T-helper 1 cell (primary cell): ENCODE measurements around the gene SDF2L1.
"Not testable (repeated sequence)": the region's sequence is repeated elsewhere in the genome, so short reads cannot be mapped to it uniquely, and the experiment has no call there.

Experiments
- DNase-seq, 5 donors: peaks; one replicate each; pipeline ENCODE4 v3.0.0-alpha.2; 2012 to 2020

The SDF2L1 gene

GRCh38 chr22:21637450-21637849 is 4.7 kb upstream of the SDF2L1 start:
- not testable (repeated sequence) for DNase-seq

- DNase-seq = no peak
These were observed 2.7 kb upstream of the SDF2L1 start for GRCh38 chr22:21639359-21639758.

- no peak for DNase-seq
These were observed 1.3 kb upstream of the SDF2L1 start for GRCh38 chr22:21640810-21641209.

DNA sequence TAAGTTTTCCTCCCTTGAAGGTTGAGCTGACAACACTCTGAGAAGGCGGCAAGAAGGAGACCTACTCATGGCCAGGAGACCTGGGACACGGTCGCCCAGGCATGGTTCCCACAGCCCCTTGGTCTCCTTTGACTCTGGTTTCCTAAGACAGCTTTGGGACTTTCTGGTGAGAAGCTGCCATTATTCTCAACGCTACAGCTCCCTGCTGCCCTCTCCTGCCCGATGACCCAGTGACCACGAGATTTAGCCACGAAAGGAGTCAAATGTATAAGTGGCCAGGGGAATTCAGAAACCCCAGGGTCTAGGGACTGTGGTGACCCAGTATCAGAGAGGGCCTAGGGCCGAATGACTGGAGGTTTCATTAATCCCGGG is 699 bp upstream of the SDF2L1 start:
- no peak for DNase-seq

DNA sequence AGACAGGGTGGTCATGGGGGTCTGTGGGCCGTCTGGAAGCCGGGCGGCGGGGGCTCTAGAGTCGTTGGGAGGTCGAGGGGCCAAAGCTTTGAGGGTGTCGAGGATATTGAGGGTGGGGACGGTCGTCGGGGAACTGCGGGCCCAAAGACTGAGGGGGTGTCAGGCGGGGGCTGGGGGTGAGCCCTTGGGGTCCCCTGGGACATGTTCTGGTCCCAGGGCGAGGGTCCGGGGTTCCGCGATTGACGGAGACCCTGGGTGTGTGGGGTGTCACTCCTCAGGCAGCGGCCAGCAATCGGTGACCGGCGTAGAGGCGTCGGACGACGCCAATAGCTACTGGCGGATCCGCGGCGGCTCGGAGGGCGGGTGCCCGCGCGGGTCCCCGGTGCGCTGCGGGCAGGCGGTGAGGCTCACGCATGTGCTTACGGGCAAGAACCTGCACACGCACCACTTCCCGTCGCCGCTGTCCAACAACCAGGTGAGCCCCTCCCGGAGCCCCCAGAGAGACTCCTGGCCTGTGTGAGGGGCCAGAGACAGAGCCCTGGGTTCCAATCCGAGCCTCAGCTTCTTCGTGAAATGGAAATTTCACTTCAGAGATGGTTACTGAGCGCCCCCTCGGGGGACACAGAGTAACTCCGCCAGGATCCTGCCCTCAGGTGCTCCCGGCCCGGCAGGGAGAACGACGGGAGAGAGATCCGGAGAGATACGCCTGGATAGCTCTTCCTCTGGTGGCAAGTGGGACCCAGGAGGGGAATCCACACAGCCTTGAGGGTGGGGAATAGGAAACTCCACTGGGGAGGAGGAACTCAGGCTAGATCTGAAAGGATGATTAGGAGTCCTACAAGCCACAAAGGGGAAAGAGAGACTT is 714 bp downstream of the SDF2L1 start:
- DNase-seq = peak in 4 of 5 donors; percentile 30 to 60 (median 48)

DNA sequence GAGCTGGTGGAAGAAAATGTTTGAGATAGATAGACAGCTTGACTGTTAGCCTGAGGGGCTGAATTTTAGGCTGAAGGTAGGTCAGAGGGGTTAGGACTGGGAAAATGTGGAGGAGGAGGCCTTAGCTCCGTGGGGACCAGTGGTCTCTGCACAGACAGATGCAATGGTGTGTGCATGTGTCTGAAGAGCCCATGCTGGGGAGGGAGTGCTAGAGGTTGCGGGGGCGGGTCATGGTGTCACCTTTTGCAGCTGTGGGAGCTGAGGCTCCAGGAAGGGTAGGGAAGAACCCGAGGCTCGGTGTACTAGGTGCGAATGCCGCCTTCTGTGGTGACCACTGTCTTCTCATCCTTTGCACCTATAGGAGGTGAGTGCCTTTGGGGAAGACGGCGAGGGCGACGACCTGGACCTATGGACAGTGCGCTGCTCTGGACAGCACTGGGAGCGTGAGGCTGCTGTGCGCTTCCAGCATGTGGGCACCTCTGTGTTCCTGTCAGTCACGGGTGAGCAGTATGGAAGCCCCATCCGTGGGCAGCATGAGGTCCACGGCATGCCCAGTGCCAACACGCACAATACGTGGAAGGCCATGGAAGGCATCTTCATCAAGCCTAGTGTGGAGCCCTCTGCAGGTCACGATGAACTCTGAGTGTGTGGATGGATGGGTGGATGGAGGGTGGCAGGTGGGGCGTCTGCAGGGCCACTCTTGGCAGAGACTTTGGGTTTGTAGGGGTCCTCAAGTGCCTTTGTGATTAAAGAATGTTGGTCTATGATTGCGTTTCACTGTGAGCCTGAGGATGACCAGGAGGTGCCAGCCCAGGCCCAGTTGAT is 1.6 kb downstream of the SDF2L1 start:
- DNase-seq = no peak

GRCh38 chr22:21645513-21645912 is 3.4 kb downstream of the SDF2L1 start:
- not testable (repeated sequence) for DNase-seq

- DNase-seq = peak; percentile 48 to 77 (median 69)
These were observed 4.8 kb downstream of the SDF2L1 start for GRCh38 chr22:21646608-21647590.

GRCh38 chr22:21650280-21650679 is 8.2 kb downstream of the SDF2L1 start:
- DNase-seq = no peak

- no peak for DNase-seq
These were observed 8.9 kb downstream of the SDF2L1 start for GRCh38 chr22:21650823-21651520.

GRCh38 chr22:21651521-21652009 is 9.5 kb downstream of the SDF2L1 start:
- DNase-seq = no peak

GRCh38 chr22:21652010-21652546 is 10.0 kb downstream of the SDF2L1 start:
- DNase-seq = peak; percentile 61 to 86 (median 76)

- DNase-seq = no peak
These were observed 10.7 kb downstream of the SDF2L1 start for GRCh38 chr22:21652547-21653545.

GRCh38 chr22:21657020-21657359 is 14.9 kb downstream of the SDF2L1 start:
- DNase-seq = no peak

GRCh38 chr22:21657360-21658032 is 15.4 kb downstream of the SDF2L1 start:
- peak; percentile 72 to 84 (median 76) for DNase-seq

- no peak for DNase-seq
These were observed 17.9 kb downstream of the SDF2L1 start for GRCh38 chr22:21659864-21660525.

GRCh38 chr22:21660904-21661303 is 18.8 kb downstream of the SDF2L1 start:
- no peak for DNase-seq

GRCh38 chr22:21661991-21662390 is 19.9 kb downstream of the SDF2L1 start:
- no peak for DNase-seq

DNA sequence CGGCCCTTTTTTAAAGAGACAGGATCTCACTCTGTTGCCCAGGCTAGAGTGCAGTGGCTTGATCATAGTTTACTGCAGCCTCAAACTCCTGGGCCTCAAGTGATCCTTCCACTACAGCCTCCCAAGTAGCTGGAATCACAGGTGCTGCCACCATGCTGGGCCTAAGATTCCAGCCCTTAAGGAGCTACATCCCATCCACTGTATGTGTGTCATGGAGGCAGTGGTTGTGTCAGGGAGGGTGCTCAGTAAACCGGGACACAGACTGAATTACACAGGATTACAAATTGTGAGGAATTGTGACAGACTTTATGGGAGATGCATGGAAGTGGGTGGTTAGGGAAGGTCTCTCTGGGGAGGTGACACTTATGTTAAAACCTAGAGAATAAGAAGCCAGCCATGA is 21.6 kb downstream of the SDF2L1 start:
- no peak for DNase-seq
